HG03460 (cell line): ENCODE measurements around the gene DMAC2L.
"Not testable (repeated sequence)": the region's sequence is repeated elsewhere in the genome, so short reads cannot be mapped to it uniquely, and the experiment has no call there.

Experiments
- ATAC-seq: cut with Tn5 transposase; IDR thresholded peaks from one replicate; pipeline ENCODE4 v1.9.1; 2021; ENCODE audit not compliant: unreplicated experiment

DMAC2L gene

GRCh38 chr14:50354527-50354926 is 42.4 kb downstream of the DMAC2L start:
- ATAC-seq, result no peak

GRCh38 chr14:50355692-50356091 is 43.6 kb downstream of the DMAC2L start:
- no peak for ATAC-seq

GRCh38 chr14:50356283-50356682 is 44.2 kb downstream of the DMAC2L start:
- ATAC-seq, result not testable (repeated sequence)

- ATAC-seq, result no peak
These were observed 45.0 kb downstream of the DMAC2L start for GRCh38 chr14:50357124-50357523.

GRCh38 chr14:50357753-50358395 is 45.8 kb downstream of the DMAC2L start:
- ATAC-seq, result no peak

GRCh38 chr14:50359631-50360030 is 47.5 kb downstream of the DMAC2L start:
- no peak for ATAC-seq

- ATAC-seq, result no peak
These were observed 48.0 kb downstream of the DMAC2L start for GRCh38 chr14:50360093-50360492.

- no peak for ATAC-seq
These were observed 48.7 kb downstream of the DMAC2L start for GRCh38 chr14:50360851-50361250.

GRCh38 chr14:50361473-50362403 is 49.6 kb downstream of the DMAC2L start:
- not testable (repeated sequence) for ATAC-seq

- peak; percentile 29 for ATAC-seq
These were observed 50.9 kb downstream of the DMAC2L start for GRCh38 chr14:50362764-50363713.

- ATAC-seq, result peak; percentile 91
These were observed 51.6 kb downstream of the DMAC2L start for GRCh38 chr14:50363714-50364111.

- no peak for ATAC-seq
These were observed 52.7 kb downstream of the DMAC2L start for GRCh38 chr14:50364792-50365191.

GRCh38 chr14:50365572-50365971 is 53.4 kb downstream of the DMAC2L start:
- not testable (repeated sequence) for ATAC-seq

- no peak for ATAC-seq
These were observed 54.0 kb downstream of the DMAC2L start for GRCh38 chr14:50366115-50366514.

- ATAC-seq, result no peak
These were observed 54.5 kb downstream of the DMAC2L start for GRCh38 chr14:50366589-50366988.

- no peak for ATAC-seq
These were observed 59.4 kb downstream of the DMAC2L start for GRCh38 chr14:50371546-50371945.

GRCh38 chr14:50373959-50374358 is 61.8 kb downstream of the DMAC2L start:
- no peak for ATAC-seq

- ATAC-seq, result no peak
These were observed 63.6 kb downstream of the DMAC2L start for GRCh38 chr14:50375760-50376159.
